Gastroesophageal sphincter (tissue), 3 donors: ENCODE data around the gene PFDN1.

Source experiments
- CTCF ChIP-seq, 4 experiments: fragments of 200-600 bp in 2 of 4; fragments of 450-650 bp in 2 of 4; sonication (generic) in 1 of 4; IDR thresholded peaks; one replicate each; pipeline ENCODE4 v1.5.1; 2017 to 2019; ENCODE audit warnings: antibody characterized with exemption in 4 of 4, mild to moderate bottlenecking in 2 of 4, moderate library complexity in 2 of 4
- EP300 ChIP-seq: sonication (generic); formaldehyde crosslinking; IDR thresholded peaks from one replicate; pipeline ENCODE4 v1.6.1; 2017; ENCODE audit warnings: antibody characterized with exemption, mild to moderate bottlenecking
- POLR2A ChIP-seq, 2 donors: fragments of 450-650 bp; IDR thresholded peaks; one replicate each; pipeline ENCODE4 v1.6.1; 2017; ENCODE audit warnings: antibody characterized with exemption in 2 of 2, mild to moderate bottlenecking in 2 of 2, moderate library complexity in 1 of 2
- POLR2AphosphoS5 ChIP-seq: sonication (generic); formaldehyde crosslinking; IDR thresholded peaks from one replicate; pipeline ENCODE4 v1.6.1; 2017; ENCODE audit warnings: antibody characterized with exemption

- no peak for TF ChIP-seq EP300
- TF ChIP-seq CTCF (IDR thresholded peaks at IDR 0.05) = no peak
- no peak for TF ChIP-seq POLR2A (IDR thresholded peaks at IDR 0.05)
- no peak for TF ChIP-seq POLR2AphosphoS5
These were observed 20.6 kb downstream of the PFDN1 start for GRCh38 chr5:140282266-140282665.
